H9 (cell line): ENCODE measurements around the gene FBXL5. TPM values are rescaled to one million over a fixed set of nuclear protein-coding genes. Genes with fewer than 3 reads are reported as not detected.

Source experiments
- DNase-seq: peaks from one replicate; pipeline ENCODE4 v3.0.0-alpha.2; 2017
- H2AFZ ChIP-seq: one replicate; pipeline ENCODE4 v1.6.1; 2013; ENCODE audit warnings: mild to moderate bottlenecking, low read length, control low read depth, moderate library complexity
- H2AK5ac ChIP-seq: 2 replicates; pipeline ENCODE4 v1.6.1; 2013; ENCODE audit warnings: low read length, control low read depth, mixed read lengths; ENCODE audit not compliant: insufficient read length
- H2BK120ac ChIP-seq: one replicate; pipeline ENCODE4 v1.6.1; 2013; ENCODE audit warnings: low read depth, mild to moderate bottlenecking, low read length, control low read depth, inconsistent platforms; ENCODE audit not compliant: poor library complexity, severe bottlenecking
- H2BK12ac ChIP-seq: 2 replicates; pipeline ENCODE4 v1.6.1; 2013; ENCODE audit warnings: low read length, control low read depth, mixed read lengths, low read depth; ENCODE audit not compliant: insufficient read length
- H2BK15ac ChIP-seq: 2 replicates; pipeline ENCODE4 v1.6.1; 2013; ENCODE audit warnings: low read depth, low read length, control low read depth
- H2BK20ac ChIP-seq: one replicate; pipeline ENCODE4 v1.6.1; 2013; ENCODE audit warnings: low read depth, mild to moderate bottlenecking, low read length, control low read depth, inconsistent platforms; ENCODE audit not compliant: poor library complexity, severe bottlenecking
- H2BK5ac ChIP-seq: 2 replicates; pipeline ENCODE4 v1.6.1; 2013; ENCODE audit warnings: low read length, control low read depth, mixed read lengths; ENCODE audit not compliant: insufficient read length
- H3K14ac ChIP-seq: 2 replicates; pipeline ENCODE4 v1.6.1; 2013; ENCODE audit warnings: low read length, control low read depth; ENCODE audit not compliant: insufficient read depth
- H3K18ac ChIP-seq: 2 replicates; pipeline ENCODE4 v1.6.1; 2013; ENCODE audit warnings: low read depth, mild to moderate bottlenecking, mixed read lengths, low read length, control low read depth; ENCODE audit not compliant: insufficient read length
- H3K23ac ChIP-seq: 2 replicates; pipeline ENCODE4 v1.6.1; 2013; ENCODE audit warnings: low read length, control low read depth, mixed read lengths, low read depth; ENCODE audit not compliant: insufficient read length
- H3K23me2 ChIP-seq: 2 replicates; pipeline ENCODE4 v1.6.1; 2013; ENCODE audit warnings: low read depth, mild to moderate bottlenecking, mixed read lengths, low read length, control low read depth; ENCODE audit not compliant: insufficient read length, poor library complexity, severe bottlenecking
- H3K27ac ChIP-seq: 2 replicates; pipeline ENCODE4 v1.5.1; 2013; ENCODE audit warnings: low read length, control low read depth, mixed read lengths, low read depth; ENCODE audit not compliant: insufficient read length
- H3K27me3 ChIP-seq: 2 replicates; pipeline ENCODE4 v1.6.1; 2013; ENCODE audit warnings: low read length, control low read depth, inconsistent platforms; ENCODE audit not compliant: insufficient read depth
- H3K4ac ChIP-seq: 2 replicates; pipeline ENCODE4 v1.6.1; 2013; ENCODE audit warnings: low read depth, mild to moderate bottlenecking, control low read depth, inconsistent platforms, low read length, moderate library complexity
- H3K4me1 ChIP-seq: 2 replicates; pipeline ENCODE4 v1.6.1; 2013; ENCODE audit warnings: low read length, control low read depth, inconsistent platforms; ENCODE audit not compliant: insufficient read depth
- H3K4me2 ChIP-seq: 2 replicates; pipeline ENCODE4 v1.6.1; 2013; ENCODE audit warnings: low read length, control low read depth, mixed read lengths; ENCODE audit not compliant: insufficient read length, insufficient read depth
- H3K56ac ChIP-seq: 2 replicates; pipeline ENCODE4 v1.6.1; 2013; ENCODE audit warnings: low read depth, mild to moderate bottlenecking, mixed read lengths, low read length, control low read depth; ENCODE audit not compliant: insufficient read length
- H3K79me1 ChIP-seq: 2 replicates; pipeline ENCODE4 v1.6.1; 2013; ENCODE audit warnings: low read depth, mild to moderate bottlenecking, moderate library complexity, low read length, control low read depth, inconsistent platforms; ENCODE audit not compliant: insufficient read depth, poor library complexity, severe bottlenecking
- H3K79me2 ChIP-seq: 2 replicates; pipeline ENCODE4 v1.6.1; 2013; ENCODE audit warnings: low read length, control low read depth, inconsistent platforms; ENCODE audit not compliant: insufficient read depth
- H3K9ac ChIP-seq: 2 replicates; pipeline ENCODE4 v1.6.1; 2013; ENCODE audit warnings: low read length, control low read depth, mixed read lengths; ENCODE audit not compliant: insufficient read length; ENCODE audit errors: extremely low read depth
- H3K9me3 ChIP-seq: one replicate; pipeline ENCODE4 v1.6.1; 2013; ENCODE audit warnings: low read depth, low read length, inconsistent platforms; ENCODE audit not compliant: control insufficient read depth
- H3T11ph ChIP-seq: one replicate; pipeline ENCODE4 v1.6.1; 2013; ENCODE audit warnings: mild to moderate bottlenecking, low read length, control low read depth, inconsistent platforms
- H4K20me1 ChIP-seq: one replicate; pipeline ENCODE4 v1.6.1; 2013; ENCODE audit not compliant: control insufficient read depth, insufficient read length, insufficient read depth
- H4K5ac ChIP-seq: 2 replicates; pipeline ENCODE4 v1.6.1; 2013; ENCODE audit warnings: low read depth, mild to moderate bottlenecking, mixed read lengths, low read length, control low read depth; ENCODE audit not compliant: insufficient read length
- H4K8ac ChIP-seq: replicated peaks from 2 replicates; pipeline ENCODE4 v1.6.1; 2013; ENCODE audit warnings: low read length, control low read depth, mixed read lengths, low read depth; ENCODE audit not compliant: insufficient read length
- H4K91ac ChIP-seq: 2 replicates; pipeline ENCODE4 v1.6.1; 2013; ENCODE audit warnings: low read depth, mild to moderate bottlenecking, moderate library complexity, mixed read lengths, low read length, control low read depth; ENCODE audit not compliant: insufficient read length
- H3K27ac Mint-ChIP-seq, 3 experiments: 2 replicates in 2 of 3; 3 replicates in 1 of 3; pipeline ENCODE4 v1.8.0; 2020 to 2021; ENCODE audit warnings: mixed read lengths in 3 of 3, mild to moderate bottlenecking in 1 of 3, moderate library complexity in 1 of 3
- H3K27me3 Mint-ChIP-seq: 2 replicates; pipeline ENCODE4 v1.8.0; 2021; ENCODE audit warnings: low read depth, mild to moderate bottlenecking, moderate library complexity, mixed read lengths
- H3K36me3 Mint-ChIP-seq, 3 experiments: 2 replicates in 2 of 3; 3 replicates in 1 of 3; pipeline ENCODE4 v1.8.0; 2020 to 2021; ENCODE audit warnings: low read depth in 3 of 3, mixed read lengths in 3 of 3; ENCODE audit not compliant: insufficient read depth in 1 of 3
- H3K4me1 Mint-ChIP-seq, 2 experiments: 2 replicates each; pipeline ENCODE4 v1.8.0; 2020; ENCODE audit warnings: mixed read lengths in 2 of 2
- H3K4me3 Mint-ChIP-seq, 2 experiments: 2 replicates in 1 of 2; 3 replicates in 1 of 2; pipeline ENCODE4 v1.8.0; 2020 to 2021; ENCODE audit warnings: mild to moderate bottlenecking in 2 of 2, mixed read lengths in 2 of 2, moderate library complexity in 1 of 2
- H3K9me3 Mint-ChIP-seq, 2 experiments: 2 replicates in 1 of 2; 3 replicates in 1 of 2; pipeline ENCODE4 v1.8.0; 2020; ENCODE audit warnings: mild to moderate bottlenecking in 2 of 2, mixed read lengths in 2 of 2, moderate library complexity in 1 of 2
- WGBS: extraction: QIAGEN DNeasy Blood & Tissue Kit; methylation state at CpG from one replicate; pipeline ENCODE4 v1.1.7; 2013; ENCODE audit warnings: missing lambda C conversion rate, low lambda C conversion rate, mixed read lengths; ENCODE audit not compliant: insufficient read length; ENCODE audit errors: extremely low coverage; 5-methylcytosine and 5-hydroxymethylcytosine counted together
- total RNA-seq: library from RNA; stranded (reverse); gene quantifications from 2 replicates; pipeline ENCODE4 v1.2.1, GENCODE V29; 2021
- TF ChIP-seq, protein P1 (sequence below): fragments of 200-600 bp; sonication (generic); conservative IDR thresholded peaks from 3 replicates; pipeline ENCODE4 v1.8.0; 2021; ENCODE audit warnings: antibody characterized with exemption, mild to moderate bottlenecking

FBXL5 gene
- total RNA-seq, 1 experiment from 2014 or later, result 57.6 TPM

GRCh38 chr4:15652841-15653240 lies 2.3 kb downstream of the FBXL5 start:
- Mint-ChIP-seq H3K36me3 (peaks cover 0 to 4% (median 0%) of the 10 kb centered on the region in 3 experiments; a peak in 2 of 7 replicates), H3K9me3 (no peaks in the 10 kb centered on the region), H3K27me3 (no peaks in the 10 kb centered on the region; the same call in 1 of the 2 replicates), H3K27ac (peak overlapping the region in 1 of 3 experiments; percentile 39; a peak in 1 of 7 replicates), H3K4me3 (peak overlapping the region; percentile 95 to 98; a peak in 4 of 5 replicates), H3K4me1 (peaks cover 36 to 42% of the 10 kb centered on the region in 2 experiments)
- H3K4me1 ChIP-seq, result peaks cover 2% of the 10 kb centered on the region; the same call in 1 of the 2 replicates
- H3K9ac ChIP-seq, result no peak overlapping the region
- no peak overlapping the region for H4K8ac ChIP-seq
- H3K27ac ChIP-seq, result no peak overlapping the region
- H4K20me1 ChIP-seq, result no peaks in the 10 kb centered on the region
- H3T11ph ChIP-seq, result no peak overlapping the region
- no peak overlapping the region for H3K56ac ChIP-seq
- no peak overlapping the region for H2AFZ ChIP-seq
- no peak overlapping the region for H3K23ac ChIP-seq
- no peak overlapping the region for H3K18ac ChIP-seq
- H3K14ac ChIP-seq, result no peak overlapping the region
- H3K9me3 ChIP-seq, result no peaks in the 10 kb centered on the region
- H3K79me1 ChIP-seq, result peaks cover 4% of the 10 kb centered on the region
- H2BK15ac ChIP-seq, result no peak overlapping the region
- TF ChIP-seq, protein P1, sequence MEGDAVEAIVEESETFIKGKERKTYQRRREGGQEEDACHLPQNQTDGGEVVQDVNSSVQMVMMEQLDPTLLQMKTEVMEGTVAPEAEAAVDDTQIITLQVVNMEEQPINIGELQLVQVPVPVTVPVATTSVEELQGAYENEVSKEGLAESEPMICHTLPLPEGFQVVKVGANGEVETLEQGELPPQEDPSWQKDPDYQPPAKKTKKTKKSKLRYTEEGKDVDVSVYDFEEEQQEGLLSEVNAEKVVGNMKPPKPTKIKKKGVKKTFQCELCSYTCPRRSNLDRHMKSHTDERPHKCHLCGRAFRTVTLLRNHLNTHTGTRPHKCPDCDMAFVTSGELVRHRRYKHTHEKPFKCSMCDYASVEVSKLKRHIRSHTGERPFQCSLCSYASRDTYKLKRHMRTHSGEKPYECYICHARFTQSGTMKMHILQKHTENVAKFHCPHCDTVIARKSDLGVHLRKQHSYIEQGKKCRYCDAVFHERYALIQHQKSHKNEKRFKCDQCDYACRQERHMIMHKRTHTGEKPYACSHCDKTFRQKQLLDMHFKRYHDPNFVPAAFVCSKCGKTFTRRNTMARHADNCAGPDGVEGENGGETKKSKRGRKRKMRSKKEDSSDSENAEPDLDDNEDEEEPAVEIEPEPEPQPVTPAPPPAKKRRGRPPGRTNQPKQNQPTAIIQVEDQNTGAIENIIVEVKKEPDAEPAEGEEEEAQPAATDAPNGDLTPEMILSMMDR, result no peak
- no peak overlapping the region for H3K4me2 ChIP-seq
- no peak overlapping the region for H4K5ac ChIP-seq
- H2BK5ac ChIP-seq, result no peak overlapping the region
- no peak overlapping the region for H2BK120ac ChIP-seq
- H3K79me2 ChIP-seq, result peaks cover 10% of the 10 kb centered on the region; the same call in 1 of the 2 replicates
- whole genome bisulfite sequencing, result 100% methylated on average over 3 of the region's 4 CpGs
- no peak for DNase-seq
- H2BK20ac ChIP-seq, result no peak overlapping the region
- no peak overlapping the region for H3K4ac ChIP-seq
- H3K23me2 ChIP-seq, result peaks cover 10% of the 10 kb centered on the region
- H2AK5ac ChIP-seq, result no peak overlapping the region
- H4K91ac ChIP-seq, result no peak overlapping the region
- no peaks in the 10 kb centered on the region for H3K27me3 ChIP-seq
- no peak overlapping the region for H2BK12ac ChIP-seq
